ENCODE results near the gene GAB2.

Gene GAB2

GRCh38 chr11:78248191-78248590 is 169.4 kb downstream of the GAB2 start:
- TF ChIP-seq CTCF (IDR thresholded peaks at IDR 0.05; ENCODE audit: extremely low read depth, insufficient read depth, missing control alignments), result no peak
- in situ Hi-C loops (cut with MboI; ENCODE audit: low pct_unique_long_range_greater_than_20kb, low sequenced_read_pairs, unreplicated experiment), result no loop called here
- DNase-seq (ENCODE audit: low spot score), result no peak

- in situ Hi-C loops (cut with MboI; ENCODE audit: low pct_unique_long_range_greater_than_20kb, low sequenced_read_pairs, unreplicated experiment), result no loop called here
Measured at GRCh38 chr11:78244546-78245255, 172.9 kb downstream of the GAB2 start.

GRCh38 chr11:78244080-78244479 is 173.5 kb downstream of the GAB2 start:
- no peak for DNase-seq (ENCODE audit: low spot score)
- in situ Hi-C loops (cut with MboI; ENCODE audit: low pct_unique_long_range_greater_than_20kb, low sequenced_read_pairs, unreplicated experiment), result no loop called here
- TF ChIP-seq CTCF (IDR thresholded peaks at IDR 0.05; ENCODE audit: extremely low read depth, insufficient read depth, missing control alignments), result no peak

More at GRCh38 chr11:78244546-78245255, 172.9 kb downstream of the GAB2 start:
- TF ChIP-seq CTCF (IDR thresholded peaks at IDR 0.05; ENCODE audit: extremely low read depth, insufficient read depth, missing control alignments), result no peak
- no peak for DNase-seq (ENCODE audit: low spot score)

- no peak for DNase-seq (ENCODE audit: low spot score)
- in situ Hi-C loops (cut with MboI; ENCODE audit: low pct_unique_long_range_greater_than_20kb, low sequenced_read_pairs, unreplicated experiment), result no loop called here
- no peak for TF ChIP-seq CTCF (IDR thresholded peaks at IDR 0.05; ENCODE audit: extremely low read depth, insufficient read depth, missing control alignments)
Measured at GRCh38 chr11:78241475-78241874, 176.1 kb downstream of the GAB2 start.

GRCh38 chr11:78239781-78240180 is 177.8 kb downstream of the GAB2 start:
- TF ChIP-seq CTCF (IDR thresholded peaks at IDR 0.05; ENCODE audit: extremely low read depth, insufficient read depth, missing control alignments), result no peak
- no peak for DNase-seq (ENCODE audit: low spot score)
- in situ Hi-C loops (cut with MboI; ENCODE audit: low pct_unique_long_range_greater_than_20kb, low sequenced_read_pairs, unreplicated experiment), result no loop called here

- in situ Hi-C loops (cut with MboI; ENCODE audit: low pct_unique_long_range_greater_than_20kb, low sequenced_read_pairs, unreplicated experiment), result no loop called here
- TF ChIP-seq CTCF (IDR thresholded peaks at IDR 0.05; ENCODE audit: extremely low read depth, insufficient read depth, missing control alignments), result no peak
- no peak for DNase-seq (ENCODE audit: low spot score)
Measured at GRCh38 chr11:78237293-78238046, 180.2 kb downstream of the GAB2 start.

All from GM13977 (cell line).